Esophagus muscularis mucosa (tissue), 4 donors: ENCODE data around the gene NNMT. TPM values are rescaled to one million over a fixed set of nuclear protein-coding genes. Genes with fewer than 3 reads are reported as not detected.

Experiments
- DNase-seq: peaks from one replicate; pipeline ENCODE4 v3.0.0-alpha.2; 2017; ENCODE audit errors: extremely low spot score
- H3K27ac ChIP-seq, 4 donors: fragments of 200-600 bp; sonication (generic); replicated peaks in 1 of 4; 1 replicate in 3 of 4; 2 replicates in 1 of 4; pipeline ENCODE4 v1.5.1; 2016 to 2019; ENCODE audit warnings: mild to moderate bottlenecking in 1 of 4
- H3K27me3 ChIP-seq, 4 donors: fragments of 200-600 bp; sonication (generic); one replicate each; pipeline versions ENCODE4 v1.5.1 to v1.6.0; 2016 to 2019
- H3K36me3 ChIP-seq, 4 donors: fragments of 200-600 bp; sonication (generic); one replicate each; pipeline ENCODE4 v1.5.1; 2016 to 2019
- H3K4me1 ChIP-seq, 4 donors: fragments of 200-600 bp; sonication (generic); one replicate each; pipeline ENCODE4 v1.5.1; 2016 to 2019
- H3K4me3 ChIP-seq, 4 donors: fragments of 200-600 bp; sonication (generic); 1 replicate in 2 of 4; 2 replicates in 2 of 4; pipeline ENCODE4 v1.5.1; 2016 to 2019; ENCODE audit warnings: mild to moderate bottlenecking in 4 of 4, moderate library complexity in 1 of 4
- H3K9me3 ChIP-seq, 4 donors: fragments of 200-600 bp; sonication (generic); 1 replicate in 3 of 4; 2 replicates in 1 of 4; pipeline ENCODE4 v1.5.1; 2016 to 2019
- EP300 ChIP-seq: sonication (generic); formaldehyde crosslinking; IDR thresholded peaks from one replicate; pipeline ENCODE4 v1.6.1; 2017; ENCODE audit warnings: antibody characterized with exemption
- POLR2A ChIP-seq: fragments of 450-650 bp; IDR thresholded peaks from one replicate; pipeline ENCODE4 v1.6.1; 2017; ENCODE audit warnings: antibody characterized with exemption, moderate library complexity, mild to moderate bottlenecking, low read depth
- POLR2AphosphoS5 ChIP-seq, 2 donors: sonication (generic); formaldehyde crosslinking; IDR thresholded peaks; one replicate each; pipeline ENCODE4 v1.6.1; 2017; ENCODE audit warnings: antibody characterized with exemption in 2 of 2
- WGBS: methylation state at CpG from one replicate; pipeline ENCODE4 v1.1.5; 2018; 5-methylcytosine and 5-hydroxymethylcytosine counted together
- intact Hi-C: fragments of 100-400 bp; cut with DNase I; formaldehyde crosslinking; loops from one replicate; pipeline ENCODE4 v1.15.1; 2023
- total RNA-seq, 4 donors: library from RNA; depleted of rRNA; stranded (reverse); fragments of >200 nt; gene quantifications; one replicate each; pipeline versions ENCODE4 v1.1.0 to v1.2.1, GENCODE V29; 2016
- TF ChIP-seq, protein P1 (sequence below), 3 experiments: fragments of 200-600 bp in 2 of 3; fragments of 450-650 bp in 1 of 3; sonication (generic) in 2 of 3; IDR thresholded peaks; one replicate each; pipeline ENCODE4 v1.5.1; 2017 to 2019; ENCODE audit warnings: antibody characterized with exemption in 3 of 3, mild to moderate bottlenecking in 2 of 3, moderate library complexity in 1 of 3

NNMT gene
- total RNA-seq, 4 donors from 2014 or later, result 88.9 to 599 (median 293) TPM

DNA sequence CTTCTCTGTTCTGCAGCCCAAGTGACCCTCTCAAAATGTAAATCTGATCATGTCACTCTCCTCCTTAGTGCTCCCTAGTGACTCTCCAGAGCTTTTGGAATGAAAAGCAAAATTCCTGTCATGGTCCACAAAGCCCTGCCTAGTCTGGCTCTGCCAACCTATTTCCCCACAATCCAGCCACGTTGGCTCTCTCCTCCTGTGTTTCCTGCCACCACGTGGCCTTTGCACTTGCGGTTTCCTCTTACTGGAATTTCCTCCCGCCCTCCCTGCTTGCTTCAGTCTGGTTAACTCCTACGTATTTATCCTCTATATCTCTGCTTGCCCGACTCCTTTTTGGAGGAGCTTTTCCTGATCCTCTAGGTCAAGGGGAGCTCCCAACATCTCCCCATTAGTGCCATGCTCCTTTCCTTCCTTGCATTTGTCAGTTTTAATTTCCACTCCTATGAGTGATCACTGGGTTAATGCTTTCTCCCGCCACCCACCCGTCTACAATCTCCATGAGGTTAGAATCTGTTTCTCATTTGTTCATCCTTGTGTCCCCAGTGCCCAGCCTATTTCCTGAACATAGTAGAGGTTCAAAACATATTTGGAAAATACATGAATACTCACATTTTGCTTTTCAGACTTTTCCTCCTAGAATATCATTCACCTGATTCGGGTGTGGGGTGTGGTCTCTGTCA, 11.5 kb downstream of the NNMT start:
- DNase-seq, result peak; percentile 91
- Histone ChIP-seq H3K4me1 (peaks cover 0 to 29% (median 10%) of the 10 kb centered on the region in 4 donors), H3K27me3 (peaks cover 0 to 9% (median 0%) of the 10 kb centered on the region in 4 donors), H3K4me3 (peak overlapping the region; percentile 8 to 44 (median 14)), H3K27ac (peak overlapping the region; percentile 39 to 69 (median 65)), H3K36me3 (peaks cover 6 to 12% (median 9%) of the 10 kb centered on the region in 4 donors), H3K9me3 (no peaks in the 10 kb centered on the region)
- intact Hi-C loops, result no loop called here
- WGBS, result 40% methylated on average over 9 of the region's 9 CpGs
- TF ChIP-seq EP300, result peak; percentile 32
- peak; percentile 7 for TF ChIP-seq POLR2A
- TF ChIP-seq, protein P1, sequence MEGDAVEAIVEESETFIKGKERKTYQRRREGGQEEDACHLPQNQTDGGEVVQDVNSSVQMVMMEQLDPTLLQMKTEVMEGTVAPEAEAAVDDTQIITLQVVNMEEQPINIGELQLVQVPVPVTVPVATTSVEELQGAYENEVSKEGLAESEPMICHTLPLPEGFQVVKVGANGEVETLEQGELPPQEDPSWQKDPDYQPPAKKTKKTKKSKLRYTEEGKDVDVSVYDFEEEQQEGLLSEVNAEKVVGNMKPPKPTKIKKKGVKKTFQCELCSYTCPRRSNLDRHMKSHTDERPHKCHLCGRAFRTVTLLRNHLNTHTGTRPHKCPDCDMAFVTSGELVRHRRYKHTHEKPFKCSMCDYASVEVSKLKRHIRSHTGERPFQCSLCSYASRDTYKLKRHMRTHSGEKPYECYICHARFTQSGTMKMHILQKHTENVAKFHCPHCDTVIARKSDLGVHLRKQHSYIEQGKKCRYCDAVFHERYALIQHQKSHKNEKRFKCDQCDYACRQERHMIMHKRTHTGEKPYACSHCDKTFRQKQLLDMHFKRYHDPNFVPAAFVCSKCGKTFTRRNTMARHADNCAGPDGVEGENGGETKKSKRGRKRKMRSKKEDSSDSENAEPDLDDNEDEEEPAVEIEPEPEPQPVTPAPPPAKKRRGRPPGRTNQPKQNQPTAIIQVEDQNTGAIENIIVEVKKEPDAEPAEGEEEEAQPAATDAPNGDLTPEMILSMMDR (IDR thresholded peaks at IDR 0.05), result no peak
- TF ChIP-seq POLR2AphosphoS5 (IDR thresholded peaks at IDR 0.05), result peak; percentile 59 to 68

DNA sequence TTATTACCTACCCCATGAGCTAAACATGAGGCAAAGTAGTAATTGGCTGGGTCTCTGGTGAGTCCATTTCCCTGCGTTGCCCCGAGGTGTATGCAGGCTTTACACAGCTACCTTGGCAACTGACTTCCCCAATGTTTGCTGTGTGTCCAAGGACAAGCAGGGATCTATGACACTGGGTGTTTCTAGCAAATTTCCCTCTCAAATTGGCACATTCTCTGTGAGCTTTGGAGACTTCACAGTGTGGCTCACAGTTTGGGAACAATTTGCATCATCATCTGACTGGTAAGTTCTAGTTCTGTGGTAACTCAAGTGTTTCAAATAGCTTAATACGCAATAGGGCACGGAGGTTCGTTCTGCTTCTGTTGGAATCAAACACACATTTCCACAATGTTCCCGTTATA, 12.5 kb downstream of the NNMT start:
- Histone ChIP-seq H3K9me3 (no peaks in the 10 kb centered on the region), H3K4me1 (peaks cover 0 to 29% (median 10%) of the 10 kb centered on the region in 4 donors), H3K36me3 (peaks cover 6 to 22% (median 16%) of the 10 kb centered on the region in 4 donors), H3K27me3 (peaks cover 0 to 9% (median 0%) of the 10 kb centered on the region in 4 donors), H3K4me3 (peak overlapping the region in 1 of 4 donors; percentile 44), H3K27ac (peak overlapping the region; percentile 11 to 69 (median 65))
- peak; percentile 89 for DNase-seq
- intact Hi-C loops, result no loop called here
- TF ChIP-seq, protein P1 (IDR thresholded peaks at IDR 0.05), result no peak
- no peak for TF ChIP-seq EP300
- TF ChIP-seq POLR2AphosphoS5 (IDR thresholded peaks at IDR 0.05), result peak in 1 of 2 donors; percentile 71
- no peak for TF ChIP-seq POLR2A
- WGBS, result 70% methylated on average over 6 of the region's 6 CpGs

DNA sequence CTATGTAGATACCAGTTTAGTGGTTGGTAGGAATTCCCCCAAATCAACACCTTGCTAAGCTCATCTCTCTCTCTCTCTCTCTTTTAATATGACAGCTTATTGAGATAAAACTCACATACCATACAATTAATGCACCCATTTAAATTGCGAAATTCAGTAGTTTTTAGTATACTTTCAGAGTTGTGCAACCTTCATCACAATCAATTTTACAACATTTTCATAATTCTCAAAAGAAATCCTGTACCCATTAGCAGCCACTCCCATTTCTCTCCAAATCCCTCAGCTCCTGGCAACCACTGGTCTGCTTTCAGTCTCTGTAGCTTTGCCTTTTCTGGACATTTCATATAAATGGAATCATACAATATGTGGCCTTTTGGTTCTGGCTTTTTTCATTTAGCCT, 13.3 kb downstream of the NNMT start:
- WGBS, result 94% methylated on average over 1 of the region's 1 CpG
- TF ChIP-seq POLR2AphosphoS5 (IDR thresholded peaks at IDR 0.05) (no peak), POLR2A (no peak), EP300 (no peak)
- TF ChIP-seq, protein P1 (IDR thresholded peaks at IDR 0.05), result no peak
- intact Hi-C loops, result no loop called here
- Histone ChIP-seq H3K4me3 (no peak overlapping the region), H3K9me3 (no peaks in the 10 kb centered on the region), H3K27me3 (peaks cover 0 to 13% (median 0%) of the 10 kb centered on the region in 4 donors), H3K4me1 (peaks cover 0 to 27% (median 10%) of the 10 kb centered on the region in 4 donors), H3K27ac (peak overlapping the region in 2 of 4 donors; percentile 53 to 69), H3K36me3 (peaks cover 6 to 27% (median 23%) of the 10 kb centered on the region in 4 donors)
- DNase-seq, result no peak

DNA sequence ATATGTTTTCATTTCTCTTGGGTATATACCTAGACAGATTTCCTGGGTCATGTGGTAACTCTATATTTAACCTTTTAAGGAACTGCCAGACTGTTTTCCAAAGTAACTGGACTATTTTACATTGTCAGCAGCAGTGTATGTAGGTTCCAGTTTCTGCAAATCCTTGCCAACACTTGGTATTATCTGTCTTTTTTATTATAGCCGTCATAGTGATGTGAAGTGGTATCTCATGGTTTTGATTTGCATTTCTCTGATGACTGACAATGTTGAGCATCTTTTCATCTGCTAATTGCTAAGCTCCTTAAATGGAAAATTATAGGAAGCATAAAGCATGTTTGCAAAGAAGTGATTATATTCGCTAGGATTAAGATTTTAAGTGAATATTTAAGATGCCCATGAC, 13.9 kb downstream of the NNMT start:
- Histone ChIP-seq H3K36me3 (peaks cover 6 to 27% (median 21%) of the 10 kb centered on the region in 4 donors), H3K4me3 (no peak overlapping the region), H3K27ac (no peak overlapping the region), H3K27me3 (peaks cover 0 to 18% (median 0%) of the 10 kb centered on the region in 4 donors), H3K4me1 (peaks cover 0 to 25% (median 10%) of the 10 kb centered on the region in 4 donors), H3K9me3 (no peaks in the 10 kb centered on the region)
- intact Hi-C loops, result no loop called here
- DNase-seq, result no peak
- 97% methylated on average over 2 of the region's 2 CpGs for WGBS
- TF ChIP-seq POLR2AphosphoS5 (IDR thresholded peaks at IDR 0.05) (no peak), POLR2A (no peak), EP300 (no peak)
- TF ChIP-seq, protein P1 (IDR thresholded peaks at IDR 0.05), result no peak
